Measurements from ENCODE around the gene SGMS2.
"Not testable (repeated sequence)": the region's sequence is repeated elsewhere in the genome, so short reads cannot be mapped to it uniquely, and the experiment has no call there.

The SGMS2 gene

DNA sequence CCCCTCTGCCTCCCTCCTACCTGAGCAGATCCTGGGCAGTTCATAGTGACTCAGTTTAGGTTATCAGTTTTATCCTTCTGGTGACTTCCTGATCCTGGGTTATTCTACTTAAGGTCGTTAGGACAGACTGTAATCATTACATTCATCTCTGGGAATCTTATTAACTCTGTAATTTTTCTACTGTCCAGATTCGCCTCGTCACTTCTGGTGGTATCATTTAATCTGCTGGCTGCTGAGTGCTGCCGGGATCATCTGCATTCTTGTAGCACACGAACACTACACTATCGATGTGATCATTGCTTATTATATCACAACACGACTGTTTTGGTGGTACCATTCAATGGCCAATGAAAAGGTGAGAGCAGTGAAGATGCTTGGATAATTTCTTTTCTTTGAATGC is 83.6 kb downstream of the SGMS2 start:
- DNase-seq (ENCODE audit: low read depth), result no peak
- TF ChIP-seq, protein P1, sequence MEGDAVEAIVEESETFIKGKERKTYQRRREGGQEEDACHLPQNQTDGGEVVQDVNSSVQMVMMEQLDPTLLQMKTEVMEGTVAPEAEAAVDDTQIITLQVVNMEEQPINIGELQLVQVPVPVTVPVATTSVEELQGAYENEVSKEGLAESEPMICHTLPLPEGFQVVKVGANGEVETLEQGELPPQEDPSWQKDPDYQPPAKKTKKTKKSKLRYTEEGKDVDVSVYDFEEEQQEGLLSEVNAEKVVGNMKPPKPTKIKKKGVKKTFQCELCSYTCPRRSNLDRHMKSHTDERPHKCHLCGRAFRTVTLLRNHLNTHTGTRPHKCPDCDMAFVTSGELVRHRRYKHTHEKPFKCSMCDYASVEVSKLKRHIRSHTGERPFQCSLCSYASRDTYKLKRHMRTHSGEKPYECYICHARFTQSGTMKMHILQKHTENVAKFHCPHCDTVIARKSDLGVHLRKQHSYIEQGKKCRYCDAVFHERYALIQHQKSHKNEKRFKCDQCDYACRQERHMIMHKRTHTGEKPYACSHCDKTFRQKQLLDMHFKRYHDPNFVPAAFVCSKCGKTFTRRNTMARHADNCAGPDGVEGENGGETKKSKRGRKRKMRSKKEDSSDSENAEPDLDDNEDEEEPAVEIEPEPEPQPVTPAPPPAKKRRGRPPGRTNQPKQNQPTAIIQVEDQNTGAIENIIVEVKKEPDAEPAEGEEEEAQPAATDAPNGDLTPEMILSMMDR (IDR thresholded peaks at IDR 0.05; ENCODE audit: control insufficient read depth, insufficient read depth, low read depth, low read length, missing control alignments), result no peak
- H3K4me3 ChIP-seq (ENCODE audit: control insufficient read depth, low read depth, low read length), result no peak overlapping the region

DNA sequence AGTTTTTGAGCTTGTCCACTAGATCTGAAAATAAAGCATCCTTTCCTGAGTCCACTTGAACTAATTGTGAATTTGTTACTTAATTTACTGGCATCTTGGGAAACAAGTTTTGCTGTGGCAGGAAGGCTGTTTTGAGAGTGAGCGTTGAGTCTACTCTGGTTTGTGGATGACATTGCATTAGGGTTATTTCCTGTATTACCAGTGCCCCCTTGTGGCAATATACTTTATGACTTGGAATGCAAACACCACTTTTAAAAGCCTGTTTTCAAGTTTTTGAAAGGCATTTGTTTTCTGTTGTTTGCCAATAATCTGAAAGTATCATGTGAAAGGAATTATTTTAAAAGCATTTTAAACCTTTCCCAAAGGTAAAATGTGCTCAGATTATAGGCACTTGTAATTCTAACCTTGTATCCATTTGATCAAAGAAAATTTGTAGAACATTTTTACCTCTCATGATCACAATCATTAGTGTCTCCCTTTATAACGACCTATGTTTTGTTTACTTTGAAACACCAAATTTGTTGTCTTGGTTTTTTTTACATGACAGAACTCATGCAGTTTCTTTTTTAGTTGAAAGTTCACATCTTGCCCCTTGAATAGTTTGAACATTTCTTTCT is 88.7 kb downstream of the SGMS2 start:
- TF ChIP-seq, protein P1 (IDR thresholded peaks at IDR 0.05; ENCODE audit: control insufficient read depth, insufficient read depth, low read depth, low read length, missing control alignments), result peak; percentile 61
- no peak overlapping the region for H3K4me3 ChIP-seq (ENCODE audit: control insufficient read depth, low read depth, low read length)
- peak; percentile 50 for DNase-seq (ENCODE audit: low read depth)

DNA sequence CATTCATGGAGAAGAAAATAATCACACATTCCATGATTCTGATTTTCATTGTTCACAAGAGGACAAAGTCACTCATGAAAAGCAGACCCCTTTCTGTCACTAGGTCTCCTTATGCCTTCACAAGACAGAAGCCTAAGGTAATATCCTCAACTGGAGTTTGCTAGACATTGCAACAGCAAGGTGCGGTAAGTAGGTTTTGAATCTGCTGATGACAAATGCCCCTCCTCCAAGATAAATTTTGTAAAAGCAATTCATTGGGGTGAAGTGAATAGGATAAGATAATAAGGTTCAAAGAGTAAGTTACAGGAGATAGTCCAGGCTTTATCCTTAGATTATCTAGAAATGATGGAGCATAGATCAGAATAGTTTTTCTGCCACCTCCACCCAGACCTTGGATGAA is 90.5 kb downstream of the SGMS2 start:
- DNase-seq (ENCODE audit: low read depth), result no peak
- TF ChIP-seq, protein P1 (IDR thresholded peaks at IDR 0.05; ENCODE audit: control insufficient read depth, insufficient read depth, low read depth, low read length, missing control alignments), result no peak
- H3K4me3 ChIP-seq (ENCODE audit: control insufficient read depth, low read depth, low read length), result no peak overlapping the region

DNA sequence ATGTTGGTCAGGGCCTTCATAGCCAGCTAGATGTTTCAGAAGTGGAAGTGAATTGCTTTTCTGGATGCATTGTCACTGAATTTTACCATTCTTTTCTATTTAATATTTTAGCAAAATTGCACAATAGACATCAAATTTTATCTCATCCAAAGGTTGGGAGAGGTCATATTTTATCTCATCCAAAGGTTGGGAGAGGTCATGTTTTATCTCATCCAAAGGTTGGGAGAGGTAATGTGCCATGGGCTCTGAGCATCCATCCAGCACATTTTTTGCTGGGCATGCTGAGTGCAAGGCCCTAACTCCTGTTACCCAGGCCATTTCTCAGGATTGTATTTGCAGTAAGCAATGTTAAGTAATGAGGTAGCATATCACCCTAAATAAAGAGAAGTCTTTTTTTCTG is 91.9 kb downstream of the SGMS2 start:
- no peak overlapping the region for H3K4me3 ChIP-seq (ENCODE audit: control insufficient read depth, low read depth, low read length)
- no peak for DNase-seq (ENCODE audit: low read depth)
- TF ChIP-seq, protein P1 (IDR thresholded peaks at IDR 0.05; ENCODE audit: control insufficient read depth, insufficient read depth, low read depth, low read length, missing control alignments), result no peak

DNA sequence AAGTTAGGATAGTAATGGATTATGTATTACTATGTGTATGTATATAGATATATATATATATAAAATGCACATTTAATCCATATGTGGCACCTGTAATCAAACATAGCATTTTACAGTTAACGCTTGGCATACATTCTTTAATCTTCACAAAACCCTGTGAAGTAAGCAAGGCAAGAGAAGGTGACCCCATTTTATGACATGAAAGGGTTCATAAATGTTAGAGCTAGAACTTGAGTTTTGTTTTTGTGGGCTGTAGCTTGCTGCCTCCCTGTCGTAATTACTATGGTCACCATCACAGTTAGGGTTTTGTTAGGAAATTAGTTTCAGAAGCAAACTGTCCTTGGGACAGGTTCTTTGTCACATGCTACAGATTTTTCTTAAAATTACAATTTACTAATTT is 92.8 kb downstream of the SGMS2 start:
- no peak for DNase-seq (ENCODE audit: low read depth)
- TF ChIP-seq, protein P1 (IDR thresholded peaks at IDR 0.05; ENCODE audit: control insufficient read depth, insufficient read depth, low read depth, low read length, missing control alignments), result no peak
- no peak overlapping the region for H3K4me3 ChIP-seq (ENCODE audit: control insufficient read depth, low read depth, low read length)

DNA sequence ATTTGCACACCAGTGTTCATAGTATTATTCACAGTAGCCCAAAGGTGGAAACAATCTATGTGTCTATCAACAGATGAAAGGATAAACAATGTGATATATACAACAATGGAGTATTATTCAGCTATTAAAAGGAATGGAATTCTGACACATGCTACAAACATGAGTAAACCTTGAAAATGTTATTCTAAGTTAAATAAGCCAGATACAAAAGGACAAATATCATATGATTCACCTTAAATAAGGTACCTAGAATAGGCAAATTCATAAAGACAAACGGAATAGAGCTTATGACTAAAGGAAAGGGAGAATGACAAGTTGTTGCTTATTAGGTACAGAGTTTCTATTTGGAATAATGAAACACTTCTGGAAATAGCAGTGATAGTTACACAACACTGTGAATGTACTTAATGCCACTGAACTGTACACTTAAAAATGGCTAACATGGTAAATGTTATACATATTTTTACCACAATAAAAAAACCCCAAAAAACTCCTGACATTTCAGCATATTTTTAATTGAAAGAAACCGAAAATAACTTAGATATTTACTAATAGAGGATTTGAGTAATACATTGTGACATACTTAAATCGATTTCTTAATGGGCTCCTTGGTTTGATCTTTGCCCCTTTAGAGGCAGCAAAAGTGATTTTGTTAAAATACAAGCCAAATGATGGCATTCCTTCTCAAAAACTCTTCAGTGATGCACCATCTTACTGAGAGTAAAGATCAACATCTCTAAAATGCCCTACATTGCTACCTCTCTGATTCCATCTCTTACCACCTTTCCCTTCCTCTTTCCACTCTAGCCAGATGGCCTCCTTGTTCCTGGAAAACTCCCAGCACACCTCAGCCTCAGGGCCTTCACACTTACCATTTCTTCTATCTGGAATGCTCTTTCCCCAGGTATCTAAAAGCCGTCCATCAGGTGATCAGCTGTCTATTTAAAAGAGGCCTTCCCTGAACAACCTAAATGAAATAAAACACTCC is 98.0 kb downstream of the SGMS2 start:
- TF ChIP-seq, protein P1 (IDR thresholded peaks at IDR 0.05; ENCODE audit: control insufficient read depth, insufficient read depth, low read depth, low read length, missing control alignments), result no peak
- no peak overlapping the region for H3K4me3 ChIP-seq (ENCODE audit: control insufficient read depth, low read depth, low read length)
- DNase-seq (ENCODE audit: low read depth), result no peak

DNA sequence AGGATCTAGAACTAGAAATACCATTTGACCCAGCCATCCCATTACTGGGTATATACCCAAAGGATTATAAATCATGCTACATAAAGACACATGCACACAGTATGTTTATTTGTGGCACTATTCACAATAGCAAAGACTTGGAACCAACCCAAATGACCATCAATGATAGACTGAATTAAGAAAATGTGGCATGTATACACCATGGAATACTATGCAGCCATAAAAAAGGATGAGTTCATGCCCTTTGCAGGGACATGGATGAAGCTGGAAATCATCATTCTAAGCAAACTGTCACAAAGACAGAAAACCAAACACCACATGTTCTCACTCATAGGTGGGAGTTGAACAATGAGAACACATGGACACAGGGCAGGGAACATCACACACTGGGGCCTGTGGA is 101.0 kb downstream of the SGMS2 start:
- not testable (repeated sequence) for DNase-seq (ENCODE audit: low read depth); H3K4me3 ChIP-seq (ENCODE audit: control insufficient read depth, low read depth, low read length)

DNA sequence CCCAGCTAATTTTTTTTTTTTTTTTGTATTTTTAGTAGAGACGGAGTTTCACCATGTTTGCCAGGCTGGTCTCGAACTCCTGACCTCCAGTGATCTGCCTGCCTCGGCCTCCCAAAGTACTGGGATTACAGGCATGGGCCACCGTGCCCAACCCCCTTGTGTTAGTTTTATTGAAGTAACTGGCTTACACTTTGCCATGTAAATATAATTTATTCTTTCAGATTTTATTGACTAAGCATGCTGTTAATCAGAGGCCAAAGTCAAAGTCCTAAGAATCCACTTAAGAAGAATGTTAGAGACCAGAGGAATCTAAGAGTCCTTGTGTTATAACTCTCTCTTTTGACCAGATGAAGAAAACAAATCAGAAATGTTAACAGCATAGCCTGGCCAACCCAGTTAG is 102.1 kb downstream of the SGMS2 start:
- not testable (repeated sequence) for H3K4me3 ChIP-seq (ENCODE audit: control insufficient read depth, low read depth, low read length); DNase-seq (ENCODE audit: low read depth)
